Measurements from ENCODE around the gene ALDOA.

The ALDOA gene

GRCh38 chr16:30108059-30108850, 42.7 kb downstream of the ALDOA start:
- TF ChIP-seq CTCF (IDR thresholded peaks at IDR 0.05; ENCODE audit: low read depth, low read length, missing control alignments): no peak
- in situ Hi-C loops (cut with HindIII; ENCODE audit: low sequenced_read_pairs): no loop called here
- no peak overlapping the region for H3K4me3 ChIP-seq (ENCODE audit: low read depth, low read length)
- DNase-seq (ENCODE audit: low read depth): no peak

GRCh38 chr16:30110661-30111060, 45.1 kb downstream of the ALDOA start:
- in situ Hi-C loops (cut with HindIII; ENCODE audit: low sequenced_read_pairs): loop anchor here (10.0 kb wide), 1 partner anchor 264 kb away; the partner anchor contains the start of genes MYL11 and TBC1D10B
- H3K4me3 ChIP-seq (ENCODE audit: low read depth, low read length): no peak overlapping the region
- no peak for DNase-seq (ENCODE audit: low read depth)
- TF ChIP-seq CTCF (IDR thresholded peaks at IDR 0.05; ENCODE audit: low read depth, low read length, missing control alignments): no peak

- peak; percentile 45 for TF ChIP-seq CTCF (IDR thresholded peaks at IDR 0.05; ENCODE audit: low read depth, low read length, missing control alignments)
- no peak for DNase-seq (ENCODE audit: low read depth)
- in situ Hi-C loops (cut with HindIII; ENCODE audit: low sequenced_read_pairs): loop anchor here (10.0 kb wide), 1 partner anchor 262 kb away; the partner anchor contains the start of genes MYL11 and TBC1D10B
- no peak overlapping the region for H3K4me3 ChIP-seq (ENCODE audit: low read depth, low read length)
Measured at GRCh38 chr16:30112197-30113030, 46.9 kb downstream of the ALDOA start.

- no peak within 1 kb of the TSS for H3K4me3 ChIP-seq (ENCODE audit: low read depth, low read length)
- DNase-seq (ENCODE audit: low read depth): no peak
- no peak for TF ChIP-seq CTCF (IDR thresholded peaks at IDR 0.05; ENCODE audit: low read depth, low read length, missing control alignments)
- in situ Hi-C loops (cut with HindIII; ENCODE audit: low sequenced_read_pairs): loop anchor here (10.0 kb wide), 1 partner anchor 262 kb away; the partner anchor contains the start of genes MYL11 and TBC1D10B
Measured at GRCh38 chr16:30113031-30113710, 47.6 kb downstream of the ALDOA start, which contains the start of gene GDPD3. Gene GDPD3, minus strand, starts transcription at chr16:30113537. Its CDS starts 59 bp downstream, at chr16:30113478.

GRCh38 chr16:30113711-30114333, 48.3 kb downstream of the ALDOA start:
- H3K4me3 ChIP-seq (ENCODE audit: low read depth, low read length): no peak overlapping the region
- DNase-seq (ENCODE audit: low read depth): no peak
- in situ Hi-C loops (cut with HindIII; ENCODE audit: low sequenced_read_pairs): loop anchor here (10.0 kb wide), 1 partner anchor 261 kb away; the partner anchor contains the start of genes MYL11 and TBC1D10B
- TF ChIP-seq CTCF (IDR thresholded peaks at IDR 0.05; ENCODE audit: low read depth, low read length, missing control alignments): no peak

Measured in astrocyte of the cerebellum (primary cell).